K562 (cell line): ENCODE results near the gene CA7. TPM values are rescaled to one million over a fixed set of nuclear protein-coding genes. Genes with fewer than 3 reads are reported as not detected.

Experiments
- ATAC-seq: fragments of 200-7000 bp; cut with Tn5 transposase; 3 replicates; pipeline ENCODE4 v1.9.1; 2020; ENCODE audit warnings: moderate library complexity
- BruUV-seq: library from RNA; stranded (reverse); fragments of 400-500 nt; replicated peaks from 2 replicates; lab custom pipeline; 2021; lab: Mats Ljungman, UMichigan
- CTCF ChIA-PET: fragments of 300-600 bp; formaldehyde crosslinking; extraction: SDS; loops from one replicate; lab custom pipeline; 2021; ENCODE audit warnings: low intra/inter-chr PET ratio; lab: Yijun Ruan, JAX
- POLR2A ChIA-PET: fragments of 300-600, 350-650 bp; sonication (Branson Sonifier 250); formaldehyde crosslinking; extraction: SDS; loops from one replicate; lab custom pipeline; 2021; ENCODE audit warnings: antibody characterized with exemption, inconsistent platforms; lab: Yijun Ruan, JAX
- DNase-seq, 4 experiments: peaks; one replicate each; pipeline versions ENCODE4 v3.0.0 to v3.0.0-alpha.2; 2011 to 2018; ENCODE audit warnings: low spot score in 3 of 4, mixed read lengths in 3 of 4; ENCODE audit errors: extremely low read depth in 1 of 4
- FAIRE-seq: peaks from 2 replicates; lab custom pipeline; 2011; peaks lifted over from hg19 to GRCh38; lab: Jason Lieb, UNC
- H2AFZ ChIP-seq: 2 replicates; pipeline ENCODE4 v1.6.0; 2011; ENCODE audit warnings: low read depth, low read length, control low read depth, inconsistent platforms
- H3K27ac ChIP-seq: fragments of 200-600 bp; 3 replicates; pipeline ENCODE4 v1.8.0; 2011; ENCODE audit warnings: low read depth, mild to moderate bottlenecking, control low read depth, inconsistent platforms, low read length, moderate library complexity, mixed read lengths; ENCODE audit errors: extremely low read depth
- H3K27me3 ChIP-seq, 2 experiments: fragments of 300-600 bp in 1 of 2; 2 replicates in 1 of 2; 3 replicates in 1 of 2; pipeline versions ENCODE4 v1.6.0 to v1.8.0; 2011; ENCODE audit warnings: inconsistent platforms in 2 of 2, low read length in 2 of 2, mild to moderate bottlenecking in 1 of 2, mixed read lengths in 1 of 2, moderate library complexity in 1 of 2; ENCODE audit not compliant: control insufficient read depth in 2 of 2, insufficient read depth in 2 of 2
- H3K36me3 ChIP-seq: fragments of 300-600 bp; 3 replicates; pipeline ENCODE4 v1.8.0; 2011; ENCODE audit warnings: mild to moderate bottlenecking, low read length, inconsistent platforms; ENCODE audit not compliant: control insufficient read depth, insufficient read depth
- H3K4me1 ChIP-seq, 2 experiments: fragments of 200-600 bp in 1 of 2; replicated peaks in 1 of 2; 2 replicates in 1 of 2; 3 replicates in 1 of 2; pipeline versions ENCODE4 v1.5.1 to v1.8.0; 2011; ENCODE audit warnings: inconsistent platforms in 2 of 2, low read length in 2 of 2, mild to moderate bottlenecking in 1 of 2, mixed read lengths in 1 of 2, moderate library complexity in 1 of 2; ENCODE audit not compliant: control insufficient read depth in 2 of 2, insufficient read depth in 2 of 2
- H3K4me2 ChIP-seq: 2 replicates; pipeline ENCODE4 v1.6.1; 2011; ENCODE audit warnings: low read length, control low read depth, inconsistent platforms, mixed read lengths; ENCODE audit not compliant: insufficient read depth
- H3K4me3 ChIP-seq: fragments of 200-600 bp; sonication (generic), shearing (Covaris generic); 2 replicates; pipeline ENCODE4 v1.5.1; 2016; ENCODE audit warnings: control low read depth, inconsistent platforms
- H3K79me2 ChIP-seq: fragments of 200-600 bp; 3 replicates; pipeline ENCODE4 v1.8.0; 2011; ENCODE audit warnings: low read length, inconsistent platforms; ENCODE audit not compliant: control insufficient read depth, insufficient read depth
- H3K9ac ChIP-seq, 2 experiments: 2 replicates each; pipeline versions ENCODE4 v1.6.0 to v1.6.1; 2011; ENCODE audit warnings: low read depth in 2 of 2, low read length in 2 of 2, control low read depth in 1 of 2, inconsistent platforms in 1 of 2, mild to moderate bottlenecking in 1 of 2, mixed read lengths in 1 of 2; ENCODE audit not compliant: insufficient read depth in 1 of 2
- H3K9me1 ChIP-seq: one replicate; pipeline ENCODE4 v1.6.0; 2011; ENCODE audit warnings: inconsistent platforms, mild to moderate bottlenecking, low read length, moderate library complexity; ENCODE audit not compliant: control insufficient read depth, insufficient read depth
- H3K9me3 ChIP-seq: replicated peaks from 2 replicates; pipeline ENCODE4 v1.5.1; 2011; ENCODE audit warnings: low read depth, low read length, inconsistent platforms; ENCODE audit not compliant: control insufficient read depth, insufficient read depth
- H4K20me1 ChIP-seq: replicated peaks from 2 replicates; pipeline ENCODE4 v1.6.1; 2011; ENCODE audit warnings: low read length, inconsistent platforms, mixed read lengths; ENCODE audit not compliant: control insufficient read depth, insufficient read depth
- BHLHE40 ChIP-seq: IDR thresholded peaks from 2 replicates; pipeline ENCODE4 v1.6.1; 2011; ENCODE audit warnings: low read length, improper control_type of control experiment
- CHAMP1 ChIP-seq: fragments of 450-650 bp; IDR thresholded peaks from 2 replicates; pipeline ENCODE4 v1.6.1; 2016; ENCODE audit warnings: mild to moderate bottlenecking
- COPS2 ChIP-seq: fragments of 450-650 bp; conservative IDR thresholded peaks from 2 replicates; pipeline ENCODE4 v1.6.1; 2016; ENCODE audit warnings: mild to moderate bottlenecking, moderate library complexity
- ELF2 ChIP-seq: fragments of 250-450 bp; sonication (Bioruptor Pico); IDR thresholded peaks from 2 replicates; pipeline ENCODE4 v1.5.0; 2021; ENCODE audit warnings: mild to moderate bottlenecking
- EP400 ChIP-seq: fragments of 450-650 bp; IDR thresholded peaks from 2 replicates; pipeline ENCODE4 v1.6.1; 2017; ENCODE audit warnings: antibody characterized with exemption, mild to moderate bottlenecking, moderate library complexity
- FOXK2 ChIP-seq, 2 experiments: fragments of 450-650 bp; IDR thresholded peaks in 1 of 2; conservative IDR thresholded peaks in 1 of 2; 2 replicates each; pipeline ENCODE4 v1.6.1; 2016; ENCODE audit warnings: low read depth in 2 of 2, mild to moderate bottlenecking in 1 of 2
- IRF1 ChIP-seq: sonication (generic); formaldehyde crosslinking; IDR thresholded peaks from 2 replicates; pipeline ENCODE4 v1.8.0; 2022; ENCODE audit warnings: missing genetic modification reagents, mild to moderate bottlenecking, borderline replicate concordance
- KAT8 ChIP-seq: fragments of 450-650 bp; IDR thresholded peaks from 2 replicates; pipeline ENCODE4 v1.6.1; 2016; ENCODE audit warnings: low read depth, mild to moderate bottlenecking
- L3MBTL2 ChIP-seq: fragments of 450-650 bp; IDR thresholded peaks from 2 replicates; pipeline ENCODE4 v1.6.1; 2016; ENCODE audit warnings: mild to moderate bottlenecking, moderate library complexity
- MCM2 ChIP-seq: fragments of 450-650 bp; IDR thresholded peaks from 2 replicates; pipeline ENCODE4 v1.6.1; 2017; ENCODE audit warnings: low read depth, mild to moderate bottlenecking
- NFIC ChIP-seq: fragments of 450-650 bp; IDR thresholded peaks from 2 replicates; pipeline ENCODE4 v1.6.1; 2017; ENCODE audit warnings: mild to moderate bottlenecking, inconsistent platforms
- SMARCA4 ChIP-seq: fragments of 450-650 bp; IDR thresholded peaks from 2 replicates; pipeline ENCODE4 v1.6.1; 2016
- TAF7 ChIP-seq: fragments of 450-650 bp; IDR thresholded peaks from 2 replicates; pipeline ENCODE4 v1.6.1; 2016; ENCODE audit warnings: missing genetic modification characterization, missing compliant biosample characterization
- ZKSCAN3 ChIP-seq: fragments of 250-450 bp; sonication (Bioruptor Pico); IDR thresholded peaks from 2 replicates; pipeline ENCODE4 v1.4.0; 2020
- ZNF197 ChIP-seq: fragments of 200-800 bp; sonication (Bioruptor generic); IDR thresholded peaks from 2 replicates; pipeline ENCODE4 v1.6.1; 2016; ENCODE audit warnings: low read depth, missing genetic modification characterization, missing compliant biosample characterization
- ZNF785 ChIP-seq: fragments of 250-450 bp; sonication (Bioruptor Pico); IDR thresholded peaks from 2 replicates; pipeline ENCODE4 v1.4.0; 2020; ENCODE audit warnings: mild to moderate bottlenecking
- WGBS: fragments of 100-300 bp; shearing (Covaris generic); methylation state at CpG from one replicate; pipeline ENCODE4 v1.1.6; 2016; ENCODE audit warnings: low coverage, mixed read lengths; ENCODE audit not compliant: insufficient coverage; ENCODE audit errors: missing lambda C conversion rate; 5-methylcytosine and 5-hydroxymethylcytosine counted together
- in situ Hi-C: fragments of 300-500 bp; cut with MboI; formaldehyde crosslinking; loops from 4 replicates; pipeline ENCODE4 v1.15.0; 2018; ENCODE audit warnings: inconsistent platforms, mixed read lengths
- intact Hi-C: fragments of 100-400 bp; cut with micrococcal nuclease; formaldehyde crosslinking; loops from 2 replicates; pipeline ENCODE4 v1.14.2; 2022
- polyA plus RNA-seq, 8 experiments: library from polyadenylated mRNA; depleted of rRNA in 4 of 8; stranded (reverse) in 5 of 8; unstranded in 3 of 8; fragments of >200 nt; fragmentation: Nextera tagmentation in 2 of 8; fragmentation: Illumina TruSeq in 1 of 8; extraction: Ambion mirVana in 2 of 8; extraction: Trizol in 1 of 8; gene quantifications; 2 replicates each; pipeline versions ENCODE4 v1.2.1 to v1.2.3, GENCODE V29; 2011 to 2014; ENCODE audit warnings: inconsistent platforms in 1 of 8, missing spikeins in 1 of 8
- total RNA-seq, 7 experiments: library from RNA; depleted of rRNA in 6 of 7; stranded (reverse); fragments of >200 nt in 6 of 7; fragmentation: Illumina TruSeq in 2 of 7; extraction: Trizol in 2 of 7; gene quantifications; 2 replicates each; pipeline versions ENCODE4 v1.2.1 to v1.2.3, GENCODE V29; 2011 to 2021; ENCODE audit warnings: low replicate concordance in 1 of 7

Gene CA7
- total and polyA plus RNA-seq, 9 of the 15 experiments (the other 6 are each of a cell fraction or from before 2014, with no cell fraction given) = 0.03 to 0.07 (median 0.05) TPM; not detected in 5

- ChIA-PET CTCF (no interaction called here), POLR2A (interaction anchor here (0.6 to 1.4 kb wide), 2 partner anchors 8 to 30 kb away, joined by 3 to 4 read pairs; no protein-coding TSS in a partner anchor)
- intact Hi-C loops = no loop called here
- Histone ChIP-seq H3K36me3 (no peaks in the 10 kb centered on the region), H3K27me3 (peaks cover 18 to 20% of the 10 kb centered on the region in 2 experiments; a peak in 4 of 5 replicates), H3K27ac (no peak overlapping the region), H3K4me2 (no peak overlapping the region), H3K9ac (peak overlapping the region in 1 of 2 experiments; percentile 63; a peak in 2 of 4 replicates), H2AFZ (no peak overlapping the region; the same call in 1 of the 2 replicates), H4K20me1 (0 out of 2 replicates have a peak, but pooled peaks cover 4% of the 10 kb centered on the region), H3K9me3 (no peaks in the 10 kb centered on the region), H3K4me3 (no peak overlapping the region), H3K79me2 (no peaks in the 10 kb centered on the region), H3K4me1 (peaks cover under 1 to 17% of the 10 kb centered on the region in 2 experiments; a peak in 2 of 5 replicates), H3K9me1 (no peaks in the 10 kb centered on the region)
- no peak for TF ChIP-seq ZNF785
- TF ChIP-seq TAF7 (tag) = no peak
- no peak for TF ChIP-seq KAT8
- TF ChIP-seq FOXK2 (conservative IDR thresholded peaks at IDR 0.05 in 1 of 2, IDR thresholded peaks at IDR 0.05 in 1 of 2; ENCODE audit: low read depth in 2 of 2) = no peak
- TF ChIP-seq IRF1 = no peak
- no peak for TF ChIP-seq ZKSCAN3 (CRISPR knock-in tag)
- no peak for TF ChIP-seq CHAMP1
- TF ChIP-seq L3MBTL2 = 0 out of 2 replicates have a peak, but pooled peaks have one; percentile 21
- no peak for TF ChIP-seq COPS2
- no peak for TF ChIP-seq EP400
- peak; percentile 18; the same call in 1 of the 2 replicates for TF ChIP-seq BHLHE40
- no peak for TF ChIP-seq ELF2 (CRISPR knock-in tag)
- peak; percentile 37 for TF ChIP-seq NFIC
- TF ChIP-seq ZNF197 = no peak
- TF ChIP-seq MCM2 = no peak
- TF ChIP-seq SMARCA4 = no peak
- WGBS = 16% methylated on average over 7 of the region's 7 CpGs
- no TSS peak for BruUV-seq
- ATAC-seq (peak; percentile 20; the same call in 2 of the 3 replicates), FAIRE-seq (peak; percentile 29), DNase-seq (no peak)
- in situ Hi-C loops = no loop called here
Observed at GRCh38 chr16:66842765-66843164, 1.4 kb upstream of the CA7 start.
